GM12872 (cell line): ENCODE results near the gene DROSHA.

Source experiments
- CTCF ChIP-seq: IDR thresholded peaks from 3 replicates; pipeline ENCODE4 v1.5.1; 2011; ENCODE audit warnings: low read depth, mild to moderate bottlenecking, low read length, moderate library complexity; ENCODE audit not compliant: insufficient read depth

The DROSHA gene

GRCh38 chr5:31487506-31487905 is 44.4 kb downstream of the DROSHA start:
- TF ChIP-seq CTCF, result no peak

GRCh38 chr5:31486441-31486840 is 45.5 kb downstream of the DROSHA start:
- no peak for TF ChIP-seq CTCF

- no peak for TF ChIP-seq CTCF
These were observed 46.3 kb downstream of the DROSHA start for GRCh38 chr5:31485376-31486207.

GRCh38 chr5:31481531-31482165 is 50.2 kb downstream of the DROSHA start:
- TF ChIP-seq CTCF, result no peak

- no peak for TF ChIP-seq CTCF
These were observed 52.2 kb downstream of the DROSHA start for GRCh38 chr5:31479706-31480105.

GRCh38 chr5:31478901-31479300 is 53.0 kb downstream of the DROSHA start:
- TF ChIP-seq CTCF, result no peak

GRCh38 chr5:31477971-31478370 is 53.9 kb downstream of the DROSHA start:
- TF ChIP-seq CTCF, result no peak
